ENCODE results near the gene PAM16.

PAM16 gene

DNA sequence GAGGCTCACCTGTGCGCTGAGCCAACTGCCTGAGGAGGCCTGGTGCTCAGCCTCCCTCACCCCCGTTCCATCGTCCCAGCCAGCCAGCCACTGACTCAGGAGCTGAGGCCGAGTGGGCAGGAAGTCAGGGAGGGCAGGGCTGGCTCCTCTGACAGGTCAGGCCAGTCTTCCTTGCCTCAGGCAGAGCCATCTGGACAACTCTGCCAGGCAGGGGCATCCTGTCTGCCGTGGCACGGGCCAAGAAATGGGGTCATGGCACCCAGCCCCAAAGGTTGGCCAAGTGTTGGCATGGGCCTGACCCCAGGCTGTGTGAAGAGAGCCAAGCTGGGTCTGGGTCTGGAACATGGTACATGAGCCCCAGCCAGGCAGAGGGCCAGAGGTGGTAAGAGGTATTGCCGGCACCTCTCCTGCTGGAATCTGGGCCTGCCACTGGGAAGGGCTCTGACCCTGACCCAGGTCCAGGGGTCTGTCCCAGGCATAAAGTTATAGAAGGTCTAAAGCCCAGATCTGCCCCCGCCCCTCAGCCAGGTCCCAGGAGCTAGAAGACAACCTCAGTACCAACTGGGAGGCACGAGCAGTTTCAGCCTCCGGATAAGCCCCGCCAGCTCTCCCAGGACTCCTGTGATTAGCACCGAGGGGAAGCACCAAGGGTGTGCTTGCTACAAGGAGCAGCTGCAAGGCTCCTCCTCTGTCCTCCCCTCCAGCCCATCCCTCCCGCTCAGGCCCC, 18.0 kb upstream of the PAM16 start:
- H3K36me3 Mint-ChIP-seq: peaks cover 8% of the 10 kb centered on the region
- ATAC-seq (ENCODE audit: low read depth): no peak
- H3K27me3 Mint-ChIP-seq: no peaks in the 10 kb centered on the region
- peaks cover 36% of the 10 kb centered on the region for H3K4me1 Mint-ChIP-seq
- no peak overlapping the region for H3K4me3 Mint-ChIP-seq
- H3K9me3 Mint-ChIP-seq: no peaks in the 10 kb centered on the region
- no peak for DNase-seq (ENCODE audit: low spot score in 2 of 2)
- H3K27ac Mint-ChIP-seq: no peak overlapping the region

DNA sequence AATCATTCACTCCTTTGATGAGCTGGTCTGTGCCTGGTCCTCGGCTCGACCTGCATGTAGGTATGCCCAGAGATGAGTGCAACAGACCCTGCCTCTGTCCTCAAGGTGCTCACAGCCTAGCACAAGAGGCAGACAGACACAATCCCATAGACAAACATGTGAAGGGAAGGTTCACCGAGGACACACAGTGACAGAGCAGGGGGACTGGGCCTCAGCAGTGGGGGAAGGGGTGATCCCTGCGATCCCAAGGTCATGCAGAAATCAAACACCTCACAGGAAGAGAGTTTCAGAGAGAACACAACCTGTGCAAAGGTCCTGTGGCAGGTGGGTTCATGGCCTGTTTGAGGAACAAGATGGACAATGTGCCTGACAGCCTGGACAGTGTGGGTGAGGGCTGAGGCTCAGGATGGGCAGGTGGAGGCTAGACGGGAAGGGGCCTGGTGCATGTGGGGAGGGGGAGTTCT, 16.3 kb upstream of the PAM16 start:
- DNase-seq (ENCODE audit: low spot score in 2 of 2) (no peak), ATAC-seq (ENCODE audit: low read depth) (no peak)
- peaks cover 11% of the 10 kb centered on the region for H3K36me3 Mint-ChIP-seq
- no peaks in the 10 kb centered on the region for H3K27me3 Mint-ChIP-seq
- H3K9me3 Mint-ChIP-seq: no peaks in the 10 kb centered on the region
- peaks cover 36% of the 10 kb centered on the region for H3K4me1 Mint-ChIP-seq
- no peak overlapping the region for H3K27ac Mint-ChIP-seq
- no peak overlapping the region for H3K4me3 Mint-ChIP-seq

DNA sequence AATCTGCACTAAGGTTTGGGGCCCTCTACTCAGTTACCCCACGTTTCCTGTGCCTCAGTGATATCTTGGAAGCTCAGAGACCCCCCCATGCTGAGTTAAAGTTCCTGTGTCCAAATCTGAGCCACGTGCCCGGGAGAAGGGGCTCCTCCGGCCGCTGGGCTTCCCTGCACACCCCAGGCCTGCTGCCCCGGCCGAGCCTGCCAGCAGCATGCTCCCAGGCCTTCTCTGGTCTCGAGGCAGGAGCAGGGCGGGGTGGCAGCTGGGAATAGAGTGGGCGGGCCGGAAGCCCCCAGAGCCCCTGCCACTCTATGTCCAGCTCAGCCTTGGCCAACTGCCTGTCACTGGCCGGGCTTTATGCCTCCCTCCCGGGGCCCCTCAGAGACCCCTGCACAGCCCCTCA, 14.9 kb upstream of the PAM16 start:
- no peak for ATAC-seq (ENCODE audit: low read depth)
- Mint-ChIP-seq H3K36me3 (peaks cover 14% of the 10 kb centered on the region), H3K4me1 (peaks cover 36% of the 10 kb centered on the region), H3K27me3 (no peaks in the 10 kb centered on the region), H3K4me3 (no peak overlapping the region), H3K27ac (peak overlapping the region; percentile 55), H3K9me3 (no peaks in the 10 kb centered on the region)
- DNase-seq (ENCODE audit: low spot score in 2 of 2): no peak

DNA sequence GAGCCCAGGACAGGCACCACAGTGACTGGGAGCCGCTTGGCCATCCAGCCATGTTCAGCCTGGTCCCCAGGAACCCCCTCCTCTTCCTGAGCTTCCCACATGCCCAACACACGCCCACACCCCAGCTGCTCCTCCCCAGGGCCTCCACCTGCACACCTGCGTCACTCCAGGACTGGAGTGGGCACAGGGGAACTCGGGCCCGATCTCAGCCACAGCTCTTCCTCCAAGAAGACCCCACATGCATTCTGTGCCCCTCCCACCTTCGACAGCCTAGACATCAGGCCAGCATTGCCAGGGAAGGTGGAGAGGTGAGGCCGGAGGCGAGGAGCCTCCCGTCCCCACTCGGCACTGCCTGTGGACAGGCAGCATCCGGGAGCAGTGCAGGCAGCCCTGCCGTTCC, 14.5 kb upstream of the PAM16 start:
- no peak for DNase-seq (ENCODE audit: low spot score in 2 of 2)
- no peak for ATAC-seq (ENCODE audit: low read depth)
- peaks cover 16% of the 10 kb centered on the region for H3K36me3 Mint-ChIP-seq
- H3K9me3 Mint-ChIP-seq: no peaks in the 10 kb centered on the region
- peak overlapping the region; percentile 19 for H3K4me3 Mint-ChIP-seq
- H3K27me3 Mint-ChIP-seq: no peaks in the 10 kb centered on the region
- peaks cover 39% of the 10 kb centered on the region for H3K4me1 Mint-ChIP-seq
- peak overlapping the region; percentile 55 for H3K27ac Mint-ChIP-seq

DNA sequence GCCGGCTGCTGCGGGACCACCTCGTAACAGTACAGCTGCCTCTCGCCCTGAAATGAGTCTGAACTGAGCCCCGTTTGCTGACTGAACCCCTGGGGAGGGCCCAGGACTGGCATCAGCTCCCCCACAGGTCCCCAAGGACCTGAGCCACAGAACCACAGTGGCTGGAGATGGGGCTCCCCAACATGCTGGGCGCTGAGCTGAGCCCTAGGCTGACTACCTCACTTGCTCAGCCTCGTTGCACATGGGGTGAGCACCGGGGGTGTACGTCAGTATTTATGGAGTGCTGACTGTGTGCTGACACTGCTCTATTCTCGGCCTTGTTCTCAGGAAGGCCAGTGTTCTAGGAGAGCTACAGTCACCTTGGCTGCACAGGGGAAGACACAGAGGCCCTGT, 13.9 kb upstream of the PAM16 start:
- Mint-ChIP-seq H3K36me3 (peaks cover 19% of the 10 kb centered on the region), H3K27ac (peak overlapping the region; percentile 16), H3K9me3 (no peaks in the 10 kb centered on the region)

DNA sequence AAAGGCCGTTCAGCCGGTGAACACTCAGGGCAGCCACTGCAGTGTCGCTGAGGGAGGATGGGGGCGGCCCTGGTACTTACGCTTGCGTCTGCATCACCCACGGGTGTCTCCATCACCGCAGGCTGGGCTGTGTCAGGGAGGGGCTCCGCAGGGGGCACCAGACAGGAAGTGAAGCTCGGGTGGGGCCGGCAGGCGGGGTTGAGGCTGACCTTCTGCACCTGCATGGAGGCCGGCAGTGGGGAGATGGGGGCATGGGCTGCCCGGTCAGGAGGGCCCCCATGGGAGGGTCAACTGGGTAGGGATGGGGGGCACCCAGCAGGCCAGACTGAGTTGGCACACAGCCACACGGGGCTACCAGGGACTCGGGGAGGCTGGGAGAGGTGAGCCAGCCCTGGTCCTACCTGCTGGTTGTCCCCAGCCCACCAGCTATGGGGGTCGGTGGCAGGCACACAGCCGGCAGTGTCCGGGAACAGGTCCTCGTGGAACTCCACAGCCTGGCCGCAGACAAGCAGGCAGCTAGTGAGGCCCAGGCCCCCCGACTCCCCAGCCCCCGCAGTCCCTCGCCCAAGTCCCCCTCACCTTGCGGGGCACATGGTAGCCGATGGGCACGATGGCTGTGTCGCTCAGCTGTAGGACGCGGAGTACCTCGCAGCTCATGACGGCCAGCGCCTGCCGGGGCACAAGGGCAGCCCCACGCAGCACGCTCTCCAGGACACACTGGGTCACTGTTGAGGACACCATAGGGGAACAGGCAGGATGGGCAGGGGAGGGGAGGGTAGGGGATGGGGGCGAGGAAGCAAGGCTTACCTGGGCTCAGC, 13.3 kb upstream of the PAM16 start:
- Mint-ChIP-seq H3K27ac (peak overlapping the region; percentile 33), H3K4me3 (peak overlapping the region; percentile 67), H3K4me1 (peaks cover 46% of the 10 kb centered on the region), H3K9me3 (no peaks in the 10 kb centered on the region), H3K27me3 (no peaks in the 10 kb centered on the region), H3K36me3 (peaks cover 22% of the 10 kb centered on the region)
- ATAC-seq (ENCODE audit: low read depth) (peak; percentile 65), DNase-seq (ENCODE audit: low spot score in 2 of 2) (peak; percentile 57 to 62)

More for the DNA sequence above, 13.9 kb upstream of the PAM16 start:
- DNase-seq (ENCODE audit: low spot score in 2 of 2) (peak; percentile 73 to 77), ATAC-seq (ENCODE audit: low read depth) (peak; percentile 91)
- H3K4me3 Mint-ChIP-seq: peak overlapping the region; percentile 35
- H3K27me3 Mint-ChIP-seq: no peaks in the 10 kb centered on the region
- H3K4me1 Mint-ChIP-seq: peaks cover 41% of the 10 kb centered on the region

DNA sequence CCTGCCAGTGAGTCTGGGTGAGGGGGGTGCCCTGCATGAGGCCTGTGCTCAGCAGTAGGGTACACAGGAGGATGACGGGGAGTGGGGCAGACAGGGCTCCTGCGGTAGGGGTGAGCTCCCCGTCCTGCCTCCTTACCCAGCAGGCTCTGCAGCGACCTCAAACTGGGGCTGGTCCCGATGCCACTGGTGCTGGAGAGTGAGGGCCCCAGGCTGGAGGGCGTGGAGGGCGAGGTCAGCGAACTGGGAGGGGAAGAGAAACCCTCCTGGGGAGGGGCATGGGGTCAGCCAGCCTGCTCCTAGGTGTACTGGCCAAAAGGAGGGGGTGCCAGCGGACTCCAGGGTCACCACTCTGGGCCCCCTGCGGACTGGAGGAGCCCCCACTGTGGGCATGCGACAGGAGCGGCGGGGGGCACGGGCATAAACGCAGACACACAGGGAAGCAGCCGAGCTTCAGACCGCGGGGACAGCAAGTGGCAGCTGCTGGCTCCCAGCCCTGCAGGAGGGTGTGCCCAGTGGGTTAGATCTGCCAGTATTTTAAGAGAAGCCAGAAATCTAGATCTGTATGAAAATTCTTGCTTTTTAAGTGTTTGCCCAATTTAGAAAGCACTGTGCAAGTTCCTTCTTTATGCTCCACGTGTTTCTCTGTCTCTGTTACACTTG, 11.5 kb upstream of the PAM16 start:
- Mint-ChIP-seq H3K4me3 (no peak overlapping the region), H3K4me1 (peaks cover 45% of the 10 kb centered on the region), H3K36me3 (peaks cover 25% of the 10 kb centered on the region), H3K27me3 (no peaks in the 10 kb centered on the region), H3K27ac (no peak overlapping the region), H3K9me3 (no peaks in the 10 kb centered on the region)
- DNase-seq (ENCODE audit: low spot score in 2 of 2): no peak
- ATAC-seq (ENCODE audit: low read depth): no peak

DNA sequence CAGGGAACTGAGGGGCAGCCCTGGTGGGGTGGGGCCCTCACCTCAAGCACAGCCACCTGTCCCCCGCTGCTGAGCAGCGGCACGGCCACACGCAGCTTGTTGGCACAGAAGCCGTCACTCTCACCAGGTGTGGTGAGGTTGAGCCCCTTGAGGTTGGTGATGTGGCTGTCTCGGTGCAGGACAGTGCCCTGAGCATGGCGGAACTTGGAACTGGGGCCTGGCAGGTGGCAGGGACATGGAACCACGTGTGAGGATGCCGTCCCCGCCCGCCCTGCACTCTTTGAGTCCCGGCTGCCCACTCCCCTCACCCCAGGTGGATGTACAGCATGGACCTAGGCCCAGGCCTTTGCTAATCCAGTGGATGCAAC, 10.8 kb upstream of the PAM16 start:
- Mint-ChIP-seq H3K4me1 (peaks cover 40% of the 10 kb centered on the region), H3K27ac (no peak overlapping the region)

DNA sequence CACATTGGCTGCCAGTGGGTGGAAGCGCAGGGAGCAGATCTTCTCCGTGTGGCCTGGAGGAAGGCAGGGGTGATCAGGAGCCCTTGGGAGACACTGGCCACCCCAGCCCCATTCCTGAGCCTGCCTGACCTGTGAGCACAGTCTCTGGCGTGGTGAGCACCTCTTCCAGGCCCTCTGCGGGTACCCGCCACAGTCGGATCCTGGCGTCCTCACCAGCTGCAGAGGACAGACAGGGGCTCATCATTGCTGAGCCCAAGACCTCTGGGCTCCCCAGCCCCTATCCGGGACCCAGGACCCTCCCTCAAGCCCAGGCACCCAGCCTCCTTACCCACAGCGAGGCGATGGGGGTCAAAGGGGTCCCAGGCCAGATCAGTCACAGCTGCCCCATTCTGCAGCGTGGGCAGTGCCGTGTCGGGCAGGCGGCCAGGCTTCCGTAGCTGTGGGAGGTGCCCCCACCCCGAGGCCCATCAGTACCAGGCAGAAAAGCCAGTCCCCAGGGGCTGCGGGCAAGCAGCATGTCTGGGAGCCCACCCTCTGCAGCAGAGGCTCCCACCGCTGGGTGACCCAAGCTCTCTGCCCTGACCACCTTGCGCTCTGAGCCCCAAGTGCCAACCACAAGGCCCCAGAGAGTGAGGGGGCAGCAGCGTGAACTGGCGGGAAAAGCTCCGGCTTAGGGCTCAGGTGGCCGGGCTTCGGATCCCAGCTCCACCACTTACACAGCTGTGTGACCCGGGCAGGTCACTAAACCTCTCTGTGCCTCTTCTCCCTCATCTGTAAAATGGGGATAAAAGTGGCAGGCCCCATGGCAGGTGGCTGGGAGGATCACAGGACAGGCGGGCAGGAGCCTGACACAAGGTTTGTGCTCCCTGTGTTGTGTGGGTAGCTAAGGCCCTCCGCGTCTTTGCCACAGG, 10.2 kb upstream of the PAM16 start:
- H3K27ac Mint-ChIP-seq: no peak overlapping the region
- no peaks in the 10 kb centered on the region for H3K9me3 Mint-ChIP-seq
- no peaks in the 10 kb centered on the region for H3K27me3 Mint-ChIP-seq
- no peak overlapping the region for H3K4me3 Mint-ChIP-seq
- ATAC-seq (ENCODE audit: low read depth) (no peak), DNase-seq (ENCODE audit: low spot score in 2 of 2) (no peak)
- H3K36me3 Mint-ChIP-seq: peaks cover 21% of the 10 kb centered on the region
- H3K4me1 Mint-ChIP-seq: peaks cover 34% of the 10 kb centered on the region

More for the DNA sequence above, 10.8 kb upstream of the PAM16 start:
- Mint-ChIP-seq H3K9me3 (no peaks in the 10 kb centered on the region), H3K4me3 (no peak overlapping the region), H3K36me3 (peaks cover 21% of the 10 kb centered on the region), H3K27me3 (no peaks in the 10 kb centered on the region)
- no peak for DNase-seq (ENCODE audit: low spot score in 2 of 2)
- no peak for ATAC-seq (ENCODE audit: low read depth)

DNA sequence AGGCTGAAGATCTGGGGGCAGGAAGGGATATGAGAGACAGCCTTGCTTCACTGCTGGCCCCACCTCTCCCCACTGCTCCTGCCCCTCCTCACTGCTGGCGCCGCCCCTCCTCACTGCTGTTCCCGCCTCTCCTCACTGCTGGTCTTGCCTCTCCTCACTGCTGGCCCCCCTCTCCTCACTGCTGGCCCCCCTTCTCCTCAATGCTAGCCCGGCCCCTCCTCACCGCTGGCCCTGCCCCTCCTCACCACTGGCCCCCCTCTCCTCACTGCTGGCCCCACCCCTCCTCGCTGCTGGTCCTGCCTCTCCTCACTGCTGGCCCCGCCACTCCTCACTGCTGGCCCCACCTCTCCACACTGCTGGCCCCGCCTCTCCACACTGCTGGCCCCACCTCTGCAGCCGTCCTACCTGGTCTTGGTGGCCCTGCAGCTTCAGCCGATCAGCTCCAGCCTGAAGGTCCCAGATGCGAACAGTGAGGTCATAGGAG, 9.5 kb upstream of the PAM16 start:
- no peaks in the 10 kb centered on the region for H3K9me3 Mint-ChIP-seq
- peaks cover 32% of the 10 kb centered on the region for H3K4me1 Mint-ChIP-seq
- no peak for DNase-seq (ENCODE audit: low spot score in 2 of 2)
- no peaks in the 10 kb centered on the region for H3K27me3 Mint-ChIP-seq
- peaks cover 21% of the 10 kb centered on the region for H3K36me3 Mint-ChIP-seq
- H3K27ac Mint-ChIP-seq: no peak overlapping the region
- no peak for ATAC-seq (ENCODE audit: low read depth)
- H3K4me3 Mint-ChIP-seq: no peak overlapping the region

DNA sequence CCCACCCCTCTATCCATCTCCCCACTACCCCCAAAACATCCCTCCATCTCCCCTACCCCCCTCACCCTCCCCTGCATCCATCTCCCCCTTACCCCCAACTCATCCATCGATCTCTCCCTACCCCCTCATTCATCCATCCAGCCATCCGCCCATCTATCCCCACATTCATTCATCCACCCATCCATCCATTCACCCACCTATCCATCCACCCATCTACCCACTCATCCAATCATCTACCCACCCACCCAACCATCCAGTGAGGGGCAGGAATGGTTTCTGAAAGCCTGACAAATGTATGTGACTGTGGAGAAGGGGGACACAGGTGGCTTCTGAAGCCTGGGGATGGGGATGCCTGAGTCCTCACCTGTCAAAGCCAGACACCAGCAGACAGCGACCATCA, 8.8 kb upstream of the PAM16 start:
- no peak for DNase-seq (ENCODE audit: low spot score in 2 of 2)
- H3K27ac Mint-ChIP-seq: no peak overlapping the region
- H3K9me3 Mint-ChIP-seq: no peaks in the 10 kb centered on the region
- no peak overlapping the region for H3K4me3 Mint-ChIP-seq
- no peaks in the 10 kb centered on the region for H3K27me3 Mint-ChIP-seq
- no peak for ATAC-seq (ENCODE audit: low read depth)
- peaks cover 25% of the 10 kb centered on the region for H3K4me1 Mint-ChIP-seq
- H3K36me3 Mint-ChIP-seq: peaks cover 22% of the 10 kb centered on the region

DNA sequence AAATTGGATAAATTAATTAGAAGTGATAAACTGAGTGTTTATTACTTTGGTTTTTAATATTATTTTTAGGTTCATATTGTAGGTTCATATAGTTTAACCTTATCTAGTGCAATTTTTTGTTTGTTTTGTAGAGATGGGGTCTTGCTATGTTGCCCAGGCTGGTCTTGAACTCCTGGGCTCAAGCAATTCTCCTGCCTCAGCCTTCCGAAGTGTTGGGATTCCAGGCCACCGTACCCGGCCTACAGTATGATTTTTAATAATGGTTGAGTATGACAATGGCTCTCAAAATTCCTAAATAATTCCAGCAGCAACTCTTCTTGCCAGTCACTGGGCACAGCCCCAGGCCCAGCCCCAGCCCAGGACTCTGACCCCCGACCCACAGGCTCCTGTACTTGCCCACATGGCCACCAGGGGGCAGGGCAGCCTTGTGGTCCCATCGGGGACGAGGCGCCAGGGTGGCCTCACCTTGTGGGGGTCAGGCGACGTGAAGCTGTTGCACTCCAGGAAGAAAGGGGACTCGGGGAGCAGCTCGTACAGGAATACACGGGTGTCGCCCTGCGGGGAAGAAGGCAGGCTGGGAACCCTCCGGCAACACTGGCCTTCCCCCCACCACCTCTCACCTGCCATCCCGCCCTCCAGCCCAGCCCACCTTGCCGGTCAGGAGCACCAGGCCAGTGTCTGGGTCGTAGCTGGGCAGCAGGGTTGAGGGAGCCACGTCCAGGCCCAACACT, 7.9 kb upstream of the PAM16 start:
- Mint-ChIP-seq H3K27ac (no peak overlapping the region), H3K4me3 (no peak overlapping the region), H3K27me3 (no peaks in the 10 kb centered on the region), H3K36me3 (peaks cover 23% of the 10 kb centered on the region), H3K4me1 (peaks cover 21% of the 10 kb centered on the region), H3K9me3 (no peaks in the 10 kb centered on the region)
- peak; percentile 68 to 79 for DNase-seq (ENCODE audit: low spot score in 2 of 2)
- peak; percentile 76 for ATAC-seq (ENCODE audit: low read depth)

DNA sequence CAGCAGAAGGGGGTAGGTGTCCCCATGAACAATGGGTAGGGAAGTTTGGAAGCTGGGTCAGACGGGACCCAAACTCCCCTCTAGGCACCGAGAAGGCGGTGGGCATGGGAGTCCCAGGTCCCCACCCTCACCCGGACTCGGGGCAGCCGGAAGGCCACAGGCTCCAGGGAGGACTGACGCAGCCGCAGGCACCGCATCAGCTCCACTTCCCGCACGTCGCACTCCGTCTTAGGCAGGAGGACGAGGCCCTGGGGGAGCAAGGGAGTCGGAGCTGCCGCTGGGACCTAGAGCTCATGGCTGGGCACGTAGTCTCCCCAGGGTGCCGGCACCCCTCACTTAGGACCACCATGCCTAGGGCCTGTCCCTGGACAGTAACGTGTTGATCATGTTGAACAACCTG, 7.1 kb upstream of the PAM16 start:
- ATAC-seq (ENCODE audit: low read depth) (no peak), DNase-seq (ENCODE audit: low spot score in 2 of 2) (no peak)
- H3K4me1 Mint-ChIP-seq: peaks cover 17% of the 10 kb centered on the region
- no peaks in the 10 kb centered on the region for H3K27me3 Mint-ChIP-seq
- no peaks in the 10 kb centered on the region for H3K9me3 Mint-ChIP-seq
- H3K36me3 Mint-ChIP-seq: peaks cover 21% of the 10 kb centered on the region
- H3K27ac Mint-ChIP-seq: no peak overlapping the region
- H3K4me3 Mint-ChIP-seq: no peak overlapping the region

Data from memory B cell (primary cell).